ENCODE measurements around the gene ADAMTS13. TPM values are rescaled to one million over a fixed set of nuclear protein-coding genes. Genes with fewer than 3 reads are reported as not detected.

ADAMTS13 gene
- total and polyA plus RNA-seq, 9 of the 15 experiments (the other 6 are each of a cell fraction or from before 2014, with no cell fraction given) = 0.03 to 0.20 (median 0.04) TPM; not detected in 4

GRCh38 chr9:133427658-133428348, 5.6 kb downstream of the ADAMTS13 start:
- no peaks in the 10 kb centered on the region for H4K20me1 ChIP-seq (replicated peaks; ENCODE audit: control insufficient read depth, insufficient read depth, low read length)
- H3K4me3 ChIP-seq = no peak overlapping the region
- no peak overlapping the region for H3K27ac ChIP-seq (ENCODE audit: extremely low read depth, low read depth, low read length)
- no peaks in the 10 kb centered on the region for H3K9me3 ChIP-seq (replicated peaks; ENCODE audit: control insufficient read depth, insufficient read depth, low read depth, low read length)
- no peaks in the 10 kb centered on the region for H3K36me3 ChIP-seq (ENCODE audit: control insufficient read depth, insufficient read depth, low read length)
- no TSS peak for BruUV-seq (replicated peaks)
- no peak overlapping the region for H2AFZ ChIP-seq (ENCODE audit: low read depth, low read length)
- ATAC-seq = no peak
- WGBS (ENCODE audit: insufficient coverage, low coverage, missing lambda C conversion rate) = 18% methylated on average over 10 of the region's 10 CpGs
- in situ Hi-C loops (cut with MboI) (no loop called here), intact Hi-C loops (cut with micrococcal nuclease) (no loop called here)
- peaks cover 10 to 34% of the 10 kb centered on the region in 2 experiments; a peak in 3 of 5 replicates for H3K4me1 ChIP-seq (replicated peaks in 1 of 2; ENCODE audit: control insufficient read depth in 2 of 2, insufficient read depth in 2 of 2, low read length in 2 of 2)
- no peak for FAIRE-seq
- no peak overlapping the region for H3K9ac ChIP-seq (ENCODE audit: insufficient read depth in 1 of 2, low read depth in 2 of 2, low read length in 2 of 2)
- DNase-seq (ENCODE audit: extremely low read depth in 1 of 4, low spot score in 3 of 4) = no peak
- CTCF ChIA-PET (ENCODE audit: low intra/inter-chr PET ratio) = no interaction called here
- H3K9me1 ChIP-seq (ENCODE audit: control insufficient read depth, insufficient read depth, low read length) = peaks cover 3% of the 10 kb centered on the region
- no peaks in the 10 kb centered on the region for H3K79me2 ChIP-seq (ENCODE audit: control insufficient read depth, insufficient read depth, low read length)
- H3K4me2 ChIP-seq (ENCODE audit: insufficient read depth, low read length) = no peak overlapping the region
- peaks cover 24 to 41% of the 10 kb centered on the region in 2 experiments for H3K27me3 ChIP-seq (ENCODE audit: control insufficient read depth in 2 of 2, insufficient read depth in 2 of 2, low read length in 2 of 2)
- POLR2A ChIA-PET = interaction anchor here (0.7 to 0.8 kb wide), 2 partner anchors 9 to 65 kb away, joined by 3 to 4 read pairs; no protein-coding TSS in a partner anchor
- no peak for TF ChIP-seq MED1 (CRISPR knock-in tag; IDR thresholded peaks at IDR 0.05; ENCODE audit: borderline replicate concordance)
- TF ChIP-seq FOXJ3 (CRISPR knock-in tag; IDR thresholded peaks at IDR 0.05) = no peak

DNA sequence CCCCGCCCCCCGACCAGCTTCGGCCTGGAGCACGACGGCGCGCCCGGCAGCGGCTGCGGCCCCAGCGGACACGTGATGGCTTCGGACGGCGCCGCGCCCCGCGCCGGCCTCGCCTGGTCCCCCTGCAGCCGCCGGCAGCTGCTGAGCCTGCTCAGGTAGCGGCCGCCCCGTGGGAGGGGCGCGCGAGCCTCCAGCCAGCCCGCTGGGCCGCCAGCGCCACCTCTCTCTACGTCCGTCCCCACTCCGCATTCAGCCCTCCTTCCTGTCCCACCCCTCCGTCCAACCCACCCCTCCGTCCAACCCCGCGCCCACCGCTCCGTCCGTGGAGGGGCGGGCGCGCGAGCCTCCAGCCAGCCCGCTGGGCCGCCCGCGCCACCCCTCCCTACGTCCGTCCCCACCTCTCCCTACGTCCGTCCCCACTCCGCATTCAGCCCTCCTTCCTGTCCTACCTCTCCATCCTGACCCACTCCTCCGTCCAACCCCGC, 6.5 kb downstream of the ADAMTS13 start:
- no peak overlapping the region for H3K4me2 ChIP-seq (ENCODE audit: insufficient read depth, low read length)
- ATAC-seq (peak; percentile 86), FAIRE-seq (no peak), DNase-seq (ENCODE audit: extremely low read depth in 1 of 4, low spot score in 3 of 4) (peak; percentile 64 to 82 (median 75))
- H3K4me3 ChIP-seq = peak overlapping the region; percentile 10
- WGBS (ENCODE audit: insufficient coverage, low coverage, missing lambda C conversion rate) = no CpG with 5 or more reads among the region's 57 CpGs
- BruUV-seq (replicated peaks) = no TSS peak
- in situ Hi-C loops (cut with MboI) = no loop called here
- H4K20me1 ChIP-seq (replicated peaks; ENCODE audit: control insufficient read depth, insufficient read depth, low read length) = no peaks in the 10 kb centered on the region
- H3K4me1 ChIP-seq (replicated peaks in 1 of 2; ENCODE audit: control insufficient read depth in 2 of 2, insufficient read depth in 2 of 2, low read length in 2 of 2) = peaks cover 4 to 31% of the 10 kb centered on the region in 2 experiments; a peak in 2 of 5 replicates
- H3K9me1 ChIP-seq (ENCODE audit: control insufficient read depth, insufficient read depth, low read length) = peaks cover 2% of the 10 kb centered on the region
- H3K9me3 ChIP-seq (replicated peaks; ENCODE audit: control insufficient read depth, insufficient read depth, low read depth, low read length) = no peaks in the 10 kb centered on the region
- intact Hi-C loops (cut with micrococcal nuclease) = no loop called here
- peaks cover 25 to 50% of the 10 kb centered on the region in 2 experiments for H3K27me3 ChIP-seq (ENCODE audit: control insufficient read depth in 2 of 2, insufficient read depth in 2 of 2, low read length in 2 of 2)
- ChIA-PET CTCF (ENCODE audit: low intra/inter-chr PET ratio) (no interaction called here), POLR2A (no interaction called here)
- H3K9ac ChIP-seq (ENCODE audit: insufficient read depth in 1 of 2, low read depth in 2 of 2, low read length in 2 of 2) = peak overlapping the region in 1 of 2 experiments; percentile 61; a peak in 2 of 4 replicates
- no peak overlapping the region for H3K27ac ChIP-seq (ENCODE audit: extremely low read depth, low read depth, low read length)
- no peaks in the 10 kb centered on the region for H3K36me3 ChIP-seq (ENCODE audit: control insufficient read depth, insufficient read depth, low read length)
- H3K79me2 ChIP-seq (ENCODE audit: control insufficient read depth, insufficient read depth, low read length) = no peaks in the 10 kb centered on the region
- no peak overlapping the region for H2AFZ ChIP-seq (ENCODE audit: low read depth, low read length)
- 0 out of 2 replicates have a peak, but pooled peaks have one; percentile 4 for TF ChIP-seq REST (IDR thresholded peaks at IDR 0.05; ENCODE audit: borderline replicate concordance)
- no peak for TF ChIP-seq REST (CRISPR knock-in tag; IDR thresholded peaks at IDR 0.05; ENCODE audit: low read depth)
